Osteocyte (in vitro differentiated cells): Measurements from ENCODE around the gene PGAM2. TPM values are rescaled to one million over a fixed set of nuclear protein-coding genes. Genes with fewer than 3 reads are reported as not detected.

Source experiments
- DNase-seq: peaks from one replicate; pipeline ENCODE4 v3.0.0; 2021; ENCODE audit warnings: mixed read lengths; ENCODE audit not compliant: unreplicated experiment; ENCODE audit errors: extremely low spot score
- H3K27ac Mint-ChIP-seq: one replicate; pipeline ENCODE4 v1.8.0; 2021; ENCODE audit warnings: mild to moderate bottlenecking, mixed read lengths; ENCODE audit not compliant: unreplicated experiment
- H3K27me3 Mint-ChIP-seq: one replicate; pipeline ENCODE4 v1.8.0; 2021; ENCODE audit warnings: mixed read lengths; ENCODE audit not compliant: unreplicated experiment
- H3K36me3 Mint-ChIP-seq: one replicate; pipeline ENCODE4 v1.8.0; 2021; ENCODE audit warnings: mixed read lengths; ENCODE audit not compliant: unreplicated experiment
- H3K4me1 Mint-ChIP-seq: one replicate; pipeline ENCODE4 v1.8.0; 2021; ENCODE audit warnings: mixed read lengths; ENCODE audit not compliant: unreplicated experiment
- H3K4me3 Mint-ChIP-seq: one replicate; pipeline ENCODE4 v1.8.0; 2021; ENCODE audit warnings: mild to moderate bottlenecking, moderate library complexity, mixed read lengths; ENCODE audit not compliant: unreplicated experiment
- H3K9me3 Mint-ChIP-seq: one replicate; pipeline ENCODE4 v1.8.0; 2021; ENCODE audit warnings: mixed read lengths; ENCODE audit not compliant: unreplicated experiment
- total RNA-seq: library from RNA; stranded (reverse); gene quantifications from 2 replicates; pipeline ENCODE4 v1.2.1, GENCODE V29; 2021
- TF ChIP-seq, protein P1 (sequence below): fragments of 200-600 bp; sonication (generic); IDR thresholded peaks from 2 replicates; pipeline ENCODE4 v1.5.0; 2021; ENCODE audit warnings: antibody characterized with exemption, mild to moderate bottlenecking, moderate library complexity

PGAM2 gene
- total RNA-seq, 1 donor from 2014 or later = 0.97 TPM

DNA sequence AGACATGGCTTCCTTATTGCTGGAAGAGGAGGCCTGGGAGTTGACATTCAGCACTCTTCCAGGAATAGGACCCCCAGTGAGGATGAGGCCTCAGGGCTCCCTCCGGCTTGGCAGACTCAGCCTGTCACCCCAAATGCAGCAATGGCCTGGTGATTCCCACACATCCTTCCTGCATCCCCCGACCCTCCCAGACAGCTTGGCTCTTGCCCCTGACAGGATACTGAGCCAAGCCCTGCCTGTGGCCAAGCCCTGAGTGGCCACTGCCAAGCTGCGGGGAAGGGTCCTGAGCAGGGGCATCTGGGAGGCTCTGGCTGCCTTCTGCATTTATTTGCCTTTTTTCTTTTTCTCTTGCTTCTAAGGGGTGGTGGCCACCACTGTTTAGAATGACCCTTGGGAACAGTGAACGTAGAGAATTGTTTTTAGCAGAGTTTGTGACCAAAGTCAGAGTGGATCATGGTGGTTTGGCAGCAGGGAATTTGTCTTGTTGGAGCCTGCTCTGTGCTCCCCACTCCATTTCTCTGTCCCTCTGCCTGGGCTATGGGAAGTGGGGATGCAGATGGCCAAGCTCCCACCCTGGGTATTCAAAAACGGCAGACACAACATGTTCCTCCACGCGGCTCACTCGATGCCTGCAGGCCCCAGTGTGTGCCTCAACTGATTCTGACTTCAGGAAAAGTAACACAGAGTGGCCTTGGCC lies 4.3 kb downstream of the PGAM2 start:
- H3K4me1 Mint-ChIP-seq = peaks cover 3% of the 10 kb centered on the region
- DNase-seq = no peak

GRCh38 chr7:44060091-44060947 lies 5.0 kb downstream of the PGAM2 start:
- no peak overlapping the region for H3K4me3 Mint-ChIP-seq
- H3K36me3 Mint-ChIP-seq = peaks cover 40% of the 10 kb centered on the region
- peaks cover 3% of the 10 kb centered on the region for H3K4me1 Mint-ChIP-seq
- TF ChIP-seq, protein P1, sequence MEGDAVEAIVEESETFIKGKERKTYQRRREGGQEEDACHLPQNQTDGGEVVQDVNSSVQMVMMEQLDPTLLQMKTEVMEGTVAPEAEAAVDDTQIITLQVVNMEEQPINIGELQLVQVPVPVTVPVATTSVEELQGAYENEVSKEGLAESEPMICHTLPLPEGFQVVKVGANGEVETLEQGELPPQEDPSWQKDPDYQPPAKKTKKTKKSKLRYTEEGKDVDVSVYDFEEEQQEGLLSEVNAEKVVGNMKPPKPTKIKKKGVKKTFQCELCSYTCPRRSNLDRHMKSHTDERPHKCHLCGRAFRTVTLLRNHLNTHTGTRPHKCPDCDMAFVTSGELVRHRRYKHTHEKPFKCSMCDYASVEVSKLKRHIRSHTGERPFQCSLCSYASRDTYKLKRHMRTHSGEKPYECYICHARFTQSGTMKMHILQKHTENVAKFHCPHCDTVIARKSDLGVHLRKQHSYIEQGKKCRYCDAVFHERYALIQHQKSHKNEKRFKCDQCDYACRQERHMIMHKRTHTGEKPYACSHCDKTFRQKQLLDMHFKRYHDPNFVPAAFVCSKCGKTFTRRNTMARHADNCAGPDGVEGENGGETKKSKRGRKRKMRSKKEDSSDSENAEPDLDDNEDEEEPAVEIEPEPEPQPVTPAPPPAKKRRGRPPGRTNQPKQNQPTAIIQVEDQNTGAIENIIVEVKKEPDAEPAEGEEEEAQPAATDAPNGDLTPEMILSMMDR = no peak
- H3K27me3 Mint-ChIP-seq = no peaks in the 10 kb centered on the region
- no peak for DNase-seq
- no peaks in the 10 kb centered on the region for H3K9me3 Mint-ChIP-seq
- H3K27ac Mint-ChIP-seq = no peak overlapping the region

More for the DNA sequence above, 4.3 kb downstream of the PGAM2 start:
- peaks cover 33% of the 10 kb centered on the region for H3K36me3 Mint-ChIP-seq
- TF ChIP-seq, protein P1 = no peak
- H3K27me3 Mint-ChIP-seq = no peaks in the 10 kb centered on the region
- H3K9me3 Mint-ChIP-seq = no peaks in the 10 kb centered on the region
- H3K4me3 Mint-ChIP-seq = no peak overlapping the region
- H3K27ac Mint-ChIP-seq = no peak overlapping the region

- no peak for DNase-seq
Measured at GRCh38 chr7:44059219-44060090, 5.9 kb downstream of the PGAM2 start.

DNA sequence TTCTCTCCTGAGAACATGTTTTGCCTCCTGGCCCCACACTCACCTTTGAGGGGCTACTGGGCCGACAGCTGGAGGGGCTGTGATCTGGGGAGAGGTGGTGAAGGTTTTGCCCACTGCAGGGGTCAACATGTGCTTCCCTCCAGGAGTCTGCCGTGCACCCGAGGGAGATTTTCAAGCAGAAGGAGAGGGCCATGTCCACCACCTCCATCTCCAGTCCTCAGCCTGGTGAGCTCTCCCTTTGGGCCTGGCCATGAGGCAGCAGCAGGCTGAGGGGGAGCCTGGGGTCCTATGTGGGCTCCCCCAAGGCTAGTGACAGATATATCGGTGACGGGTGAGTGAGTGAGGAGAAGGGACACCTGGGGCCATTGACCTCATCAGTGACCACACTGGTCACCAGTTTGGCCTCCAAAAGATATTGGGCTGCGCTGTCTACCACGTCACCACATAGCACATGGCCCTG lies 6.6 kb downstream of the PGAM2 start:
- no peak for DNase-seq
- peaks cover 46% of the 10 kb centered on the region for H3K36me3 Mint-ChIP-seq
- no peaks in the 10 kb centered on the region for H3K9me3 Mint-ChIP-seq
- no peak overlapping the region for H3K4me3 Mint-ChIP-seq
- no peak overlapping the region for H3K27ac Mint-ChIP-seq
- TF ChIP-seq, protein P1 = no peak
- H3K27me3 Mint-ChIP-seq = no peaks in the 10 kb centered on the region
- peaks cover 3% of the 10 kb centered on the region for H3K4me1 Mint-ChIP-seq

More at GRCh38 chr7:44059219-44060090, 5.9 kb downstream of the PGAM2 start:
- Mint-ChIP-seq H3K4me1 (peaks cover 3% of the 10 kb centered on the region), H3K27me3 (no peaks in the 10 kb centered on the region), H3K36me3 (peaks cover 45% of the 10 kb centered on the region), H3K4me3 (no peak overlapping the region), H3K9me3 (no peaks in the 10 kb centered on the region), H3K27ac (no peak overlapping the region)
- TF ChIP-seq, protein P1 = no peak
